ENCODE measurements around the gene NLGN1.

DNA sequence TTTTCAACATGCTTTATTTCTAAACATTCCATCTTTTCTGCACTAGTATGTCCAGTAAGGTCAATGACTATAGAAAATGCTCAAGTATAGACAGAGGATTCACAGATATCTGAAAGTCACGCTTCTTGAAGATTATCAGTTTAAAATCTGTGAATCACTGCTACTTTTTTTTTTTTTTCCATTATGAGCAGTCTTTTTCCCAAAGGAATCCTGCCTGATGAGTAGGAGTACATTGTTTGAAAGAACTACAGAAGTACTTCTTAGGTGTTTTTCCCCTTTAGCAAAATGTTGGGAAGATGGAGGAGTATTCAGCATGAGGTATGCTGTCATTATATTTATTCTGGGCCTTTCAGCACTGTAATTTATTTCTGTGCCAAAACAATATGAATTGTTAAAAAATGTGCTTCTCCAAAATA is 266.2 kb downstream of the NLGN1 start:
- TF ChIP-seq GATA3 (IDR thresholded peaks at IDR 0.05; ENCODE audit: low read depth, low read length) (no peak), GATA2 (IDR thresholded peaks at IDR 0.05; ENCODE audit: low read depth, low read length) (no peak)

Data from SH-SY5Y (cell line).